HG02840 (cell line): ENCODE data around the gene GDPGP1.
"Not testable (repeated sequence)": the region's sequence is repeated elsewhere in the genome, so short reads cannot be mapped to it uniquely, and the experiment has no call there.

ENCODE experiments used
- ATAC-seq: cut with Tn5 transposase; IDR thresholded peaks from one replicate; pipeline ENCODE4 v1.9.1; 2021; ENCODE audit warnings: mild to moderate bottlenecking, moderate library complexity, moderate number of reproducible peaks; ENCODE audit not compliant: unreplicated experiment, low FRiP score

Gene GDPGP1

DNA sequence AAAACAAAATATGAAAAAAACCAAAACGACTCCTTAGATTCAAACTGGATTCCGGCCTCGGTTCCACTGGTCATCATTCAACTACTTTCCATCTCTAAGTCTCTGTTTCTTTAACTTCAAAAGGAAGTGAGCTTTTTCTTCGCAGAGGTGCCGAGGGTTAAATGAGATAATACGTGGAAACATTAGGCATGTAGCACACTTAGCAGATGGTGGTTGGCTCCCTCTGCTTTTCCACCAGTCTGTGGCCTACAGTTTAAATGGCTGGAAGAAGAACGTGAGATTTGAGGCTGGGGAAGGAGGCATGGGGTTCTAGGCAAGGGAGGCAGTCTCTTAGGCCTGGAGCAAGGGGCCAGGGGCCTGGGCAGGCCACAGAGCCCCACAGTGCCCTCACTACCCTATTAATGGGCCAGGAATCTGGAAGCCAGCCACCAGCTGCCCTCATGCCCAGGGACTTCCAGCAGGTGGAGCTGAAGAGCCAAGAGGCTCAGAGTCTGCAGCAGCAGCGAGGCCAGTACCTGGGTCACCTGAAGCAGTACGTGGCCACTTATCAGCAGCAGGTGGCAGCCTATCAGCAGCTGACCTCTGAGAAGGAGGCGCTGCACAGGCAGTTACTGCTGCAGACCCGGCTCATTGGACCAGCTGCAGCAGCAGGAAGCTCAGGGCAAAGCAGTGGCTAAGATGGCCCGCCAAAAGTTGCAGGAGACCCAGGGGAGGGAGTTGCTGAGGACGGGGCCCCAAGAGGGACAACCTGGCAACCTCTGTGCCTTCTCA, 59.2 kb downstream of the GDPGP1 start:
- ATAC-seq, result not testable (repeated sequence)

DNA sequence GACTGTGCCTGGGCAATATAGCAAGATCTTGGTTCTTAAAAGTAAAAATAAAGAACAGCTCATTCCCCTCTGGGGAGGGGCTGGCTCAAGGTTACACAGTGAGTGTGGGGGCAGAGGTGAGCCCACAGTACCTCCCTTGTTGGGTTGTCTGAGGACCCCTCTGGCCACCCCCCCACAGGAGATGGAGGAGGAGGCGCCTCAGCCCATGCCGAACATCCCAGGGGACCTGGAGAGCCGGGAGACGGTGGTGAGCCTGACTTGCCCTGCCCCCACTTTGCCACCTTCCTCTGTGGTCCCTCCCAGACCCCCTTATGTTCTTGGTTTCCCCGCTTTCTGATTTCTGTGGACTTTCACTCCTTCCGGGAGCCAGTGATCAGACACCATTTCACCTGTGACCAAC, 60.1 kb downstream of the GDPGP1 start:
- ATAC-seq, result no peak

DNA sequence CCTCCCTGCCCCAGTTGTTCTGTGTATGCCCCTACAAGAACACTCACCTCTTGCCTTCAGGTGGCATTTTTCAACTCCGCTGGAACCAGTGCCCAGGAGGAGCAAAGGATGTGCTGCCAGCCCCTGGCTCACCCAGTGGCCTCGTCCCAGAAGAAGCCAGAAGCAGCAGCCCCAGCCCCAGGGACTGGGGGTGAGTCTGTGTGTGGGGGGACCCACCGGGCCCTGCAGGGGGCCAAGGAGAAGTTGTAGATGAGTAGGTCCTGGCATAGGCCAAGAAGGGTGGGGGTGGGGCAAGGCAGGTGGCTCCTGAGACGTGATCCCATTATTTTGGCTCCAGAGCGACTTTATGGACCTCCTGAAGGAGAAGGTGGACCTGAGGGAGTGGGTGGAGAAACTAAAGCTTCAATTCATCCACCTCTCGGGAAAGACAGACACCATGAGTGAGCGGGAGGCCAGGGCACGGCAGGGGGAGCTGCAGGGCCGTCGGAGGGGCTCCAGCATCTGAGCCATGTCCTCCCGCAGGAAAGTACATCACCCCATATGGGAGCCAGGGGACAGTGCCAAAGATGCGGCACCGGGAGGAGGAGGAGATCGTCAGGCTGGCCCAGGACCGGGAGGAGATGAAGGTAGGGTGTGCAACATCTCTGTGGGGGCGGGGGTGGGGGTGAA, 60.7 kb downstream of the GDPGP1 start:
- no peak for ATAC-seq

- no peak for ATAC-seq
These were observed 61.2 kb downstream of the GDPGP1 start for GRCh38 chr15:90295270-90295648.
